ENCODE results near the gene ZFAND3. TPM values are rescaled to one million over a fixed set of nuclear protein-coding genes. Genes with fewer than 3 reads are reported as not detected.

The ZFAND3 gene
- polyA plus RNA-seq, 2 of the 4 experiments (the other 2 are of a cell fraction), result 12.0 to 50.0 TPM

DNA sequence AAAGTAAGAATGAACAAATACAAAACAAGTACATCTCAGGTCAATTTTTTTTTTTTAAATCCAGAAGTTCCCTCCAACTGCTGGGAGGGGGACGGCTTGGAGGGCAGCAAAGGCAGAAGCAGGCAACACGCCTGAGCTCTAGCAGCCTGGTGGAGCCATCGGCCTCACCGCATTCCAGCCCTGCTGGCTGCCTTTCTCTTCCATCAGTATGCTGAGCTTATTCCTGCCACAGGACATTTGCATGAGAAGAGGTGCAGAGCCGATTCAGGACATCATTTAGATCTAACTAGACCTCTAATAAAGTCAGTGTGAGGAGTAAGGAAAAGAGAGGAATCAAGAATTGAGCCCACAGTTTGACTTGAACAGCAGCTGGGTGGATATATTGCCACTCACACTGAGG lies 318.8 kb downstream of the ZFAND3 start (continued):
- no peak for TF ChIP-seq BHLHE40 (IDR thresholded peaks at IDR 0.05; ENCODE audit: low read depth, low read length)

DNA sequence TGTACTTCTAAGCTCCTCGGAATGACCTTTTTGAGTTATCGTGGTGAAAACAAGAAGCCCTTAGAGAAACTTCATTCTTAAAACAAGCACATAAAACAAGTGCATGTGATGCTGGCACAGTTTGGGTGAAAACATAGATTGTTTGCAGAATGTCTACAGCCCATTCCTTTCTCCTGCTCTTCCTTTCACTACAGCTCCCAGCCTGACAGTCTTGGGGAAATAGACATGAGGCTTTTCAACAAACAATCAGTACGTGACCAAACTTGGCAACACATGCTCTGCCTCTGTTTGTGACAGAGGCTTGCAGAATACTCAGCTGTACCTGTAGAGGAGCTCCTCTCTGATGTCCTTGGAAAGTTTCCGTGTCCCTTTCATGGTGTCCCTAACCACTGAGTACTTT lies 321.6 kb downstream of the ZFAND3 start:
- TF ChIP-seq CHD2 (IDR thresholded peaks at IDR 0.05; ENCODE audit: low read length, partially characterized antibody), result no peak
- TF ChIP-seq, protein P1, sequence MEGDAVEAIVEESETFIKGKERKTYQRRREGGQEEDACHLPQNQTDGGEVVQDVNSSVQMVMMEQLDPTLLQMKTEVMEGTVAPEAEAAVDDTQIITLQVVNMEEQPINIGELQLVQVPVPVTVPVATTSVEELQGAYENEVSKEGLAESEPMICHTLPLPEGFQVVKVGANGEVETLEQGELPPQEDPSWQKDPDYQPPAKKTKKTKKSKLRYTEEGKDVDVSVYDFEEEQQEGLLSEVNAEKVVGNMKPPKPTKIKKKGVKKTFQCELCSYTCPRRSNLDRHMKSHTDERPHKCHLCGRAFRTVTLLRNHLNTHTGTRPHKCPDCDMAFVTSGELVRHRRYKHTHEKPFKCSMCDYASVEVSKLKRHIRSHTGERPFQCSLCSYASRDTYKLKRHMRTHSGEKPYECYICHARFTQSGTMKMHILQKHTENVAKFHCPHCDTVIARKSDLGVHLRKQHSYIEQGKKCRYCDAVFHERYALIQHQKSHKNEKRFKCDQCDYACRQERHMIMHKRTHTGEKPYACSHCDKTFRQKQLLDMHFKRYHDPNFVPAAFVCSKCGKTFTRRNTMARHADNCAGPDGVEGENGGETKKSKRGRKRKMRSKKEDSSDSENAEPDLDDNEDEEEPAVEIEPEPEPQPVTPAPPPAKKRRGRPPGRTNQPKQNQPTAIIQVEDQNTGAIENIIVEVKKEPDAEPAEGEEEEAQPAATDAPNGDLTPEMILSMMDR (IDR thresholded peaks at IDR 0.05), result no peak
- TF ChIP-seq, protein P2, sequence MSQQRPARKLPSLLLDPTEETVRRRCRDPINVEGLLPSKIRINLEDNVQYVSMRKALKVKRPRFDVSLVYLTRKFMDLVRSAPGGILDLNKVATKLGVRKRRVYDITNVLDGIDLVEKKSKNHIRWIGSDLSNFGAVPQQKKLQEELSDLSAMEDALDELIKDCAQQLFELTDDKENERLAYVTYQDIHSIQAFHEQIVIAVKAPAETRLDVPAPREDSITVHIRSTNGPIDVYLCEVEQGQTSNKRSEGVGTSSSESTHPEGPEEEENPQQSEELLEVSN (IDR thresholded peaks at IDR 0.05; ENCODE audit: borderline replicate concordance, low read depth), result no peak
- TF ChIP-seq BHLHE40 (IDR thresholded peaks at IDR 0.05; ENCODE audit: low read depth, low read length), result no peak
- no peak for TF ChIP-seq EHF (CRISPR knock-in tag; IDR thresholded peaks at IDR 0.05)
- no peak for TF ChIP-seq RCOR1 (IDR thresholded peaks at IDR 0.05; ENCODE audit: low read depth, low read length)
- TF ChIP-seq, protein P3, sequence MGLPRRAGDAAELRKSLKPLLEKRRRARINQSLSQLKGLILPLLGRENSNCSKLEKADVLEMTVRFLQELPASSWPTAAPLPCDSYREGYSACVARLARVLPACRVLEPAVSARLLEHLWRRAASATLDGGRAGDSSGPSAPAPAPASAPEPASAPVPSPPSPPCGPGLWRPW (IDR thresholded peaks at IDR 0.05), result no peak
- TF ChIP-seq CBX2 (IDR thresholded peaks at IDR 0.05; ENCODE audit: borderline replicate concordance, low read depth), result no peak
- no peak for TF ChIP-seq ZFP36 (IDR thresholded peaks at IDR 0.05; ENCODE audit: borderline replicate concordance, partially characterized antibody)
- TF ChIP-seq POLR2AphosphoS2 (conservative IDR thresholded peaks at IDR 0.05; ENCODE audit: low read length), result no peak
- TF ChIP-seq HOXA7 (CRISPR knock-in tag; IDR thresholded peaks at IDR 0.05), result no peak
- TF ChIP-seq HEYL (CRISPR knock-in tag; IDR thresholded peaks at IDR 0.05), result no peak
- no peak for TF ChIP-seq RARB (CRISPR knock-in tag; IDR thresholded peaks at IDR 0.05)
- TF ChIP-seq EHMT2 (IDR thresholded peaks at IDR 0.05; ENCODE audit: low read depth), result no peak
- TF ChIP-seq MAFK (IDR thresholded peaks at IDR 0.05; ENCODE audit: partially characterized antibody), result no peak
- TF ChIP-seq MYC (IDR thresholded peaks at IDR 0.05; ENCODE audit: borderline replicate concordance, low read length), result no peak
- TF ChIP-seq ZC3H11A (IDR thresholded peaks at IDR 0.05), result no peak
- DNase-seq (ENCODE audit: low read depth in 1 of 2, low spot score in 1 of 2) (no peak), FAIRE-seq (no peak), ATAC-seq (no peak)
- Histone ChIP-seq H3K4me1 (no peaks in the 10 kb centered on the region), H3K27ac (no peak overlapping the region), H3K4me3 (no peak overlapping the region), H3K9me3 (no peaks in the 10 kb centered on the region), H3K4me2 (no peak overlapping the region)
- ChIA-PET CTCF (interaction anchor here (1.3 to 1.6 kb wide), 2 partner anchors 11 to 353 kb away, joined by 3 read pairs; no protein-coding TSS in a partner anchor), POLR2A (no interaction called here)
- WGBS (ENCODE audit: missing lambda C conversion rate), result 90% methylated on average over 4 of the region's 4 CpGs

DNA sequence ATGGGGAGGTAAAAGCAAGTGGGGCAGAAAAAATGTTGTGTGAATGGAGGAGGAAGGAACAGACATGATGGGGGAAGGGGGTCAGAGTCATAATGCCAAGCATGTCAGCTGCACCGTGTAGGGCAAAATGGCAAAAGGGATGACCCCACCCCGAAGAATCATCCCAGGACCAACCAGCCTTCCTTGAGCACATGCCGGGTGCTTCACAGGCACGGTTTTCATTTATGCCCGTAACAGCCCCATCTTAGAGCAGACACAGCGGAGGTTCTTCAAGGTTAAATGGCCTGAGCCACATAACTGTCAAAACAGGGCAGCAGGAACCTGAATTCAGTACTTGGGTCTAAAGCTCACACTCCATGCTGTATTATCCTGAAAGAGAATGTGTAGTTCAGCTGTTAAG lies 322.2 kb downstream of the ZFAND3 start:
- no peak for DNase-seq (ENCODE audit: low read depth in 1 of 2, low spot score in 1 of 2)
- no peaks in the 10 kb centered on the region for H3K9me3 ChIP-seq
- no peak for FAIRE-seq
- no peak overlapping the region for H3K4me3 ChIP-seq
- no peak overlapping the region for H3K27ac ChIP-seq
- no peak for ATAC-seq
- 86% methylated on average over 5 of the region's 6 CpGs for WGBS (ENCODE audit: missing lambda C conversion rate)
- TF ChIP-seq RFX5 (IDR thresholded peaks at IDR 0.05), result no peak
- TF ChIP-seq RARB (CRISPR knock-in tag; IDR thresholded peaks at IDR 0.05), result no peak
- TF ChIP-seq, protein P4, sequence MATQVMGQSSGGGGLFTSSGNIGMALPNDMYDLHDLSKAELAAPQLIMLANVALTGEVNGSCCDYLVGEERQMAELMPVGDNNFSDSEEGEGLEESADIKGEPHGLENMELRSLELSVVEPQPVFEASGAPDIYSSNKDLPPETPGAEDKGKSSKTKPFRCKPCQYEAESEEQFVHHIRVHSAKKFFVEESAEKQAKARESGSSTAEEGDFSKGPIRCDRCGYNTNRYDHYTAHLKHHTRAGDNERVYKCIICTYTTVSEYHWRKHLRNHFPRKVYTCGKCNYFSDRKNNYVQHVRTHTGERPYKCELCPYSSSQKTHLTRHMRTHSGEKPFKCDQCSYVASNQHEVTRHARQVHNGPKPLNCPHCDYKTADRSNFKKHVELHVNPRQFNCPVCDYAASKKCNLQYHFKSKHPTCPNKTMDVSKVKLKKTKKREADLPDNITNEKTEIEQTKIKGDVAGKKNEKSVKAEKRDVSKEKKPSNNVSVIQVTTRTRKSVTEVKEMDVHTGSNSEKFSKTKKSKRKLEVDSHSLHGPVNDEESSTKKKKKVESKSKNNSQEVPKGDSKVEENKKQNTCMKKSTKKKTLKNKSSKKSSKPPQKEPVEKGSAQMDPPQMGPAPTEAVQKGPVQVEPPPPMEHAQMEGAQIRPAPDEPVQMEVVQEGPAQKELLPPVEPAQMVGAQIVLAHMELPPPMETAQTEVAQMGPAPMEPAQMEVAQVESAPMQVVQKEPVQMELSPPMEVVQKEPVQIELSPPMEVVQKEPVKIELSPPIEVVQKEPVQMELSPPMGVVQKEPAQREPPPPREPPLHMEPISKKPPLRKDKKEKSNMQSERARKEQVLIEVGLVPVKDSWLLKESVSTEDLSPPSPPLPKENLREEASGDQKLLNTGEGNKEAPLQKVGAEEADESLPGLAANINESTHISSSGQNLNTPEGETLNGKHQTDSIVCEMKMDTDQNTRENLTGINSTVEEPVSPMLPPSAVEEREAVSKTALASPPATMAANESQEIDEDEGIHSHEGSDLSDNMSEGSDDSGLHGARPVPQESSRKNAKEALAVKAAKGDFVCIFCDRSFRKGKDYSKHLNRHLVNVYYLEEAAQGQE (IDR thresholded peaks at IDR 0.05), result no peak
- no peak for TF ChIP-seq HOXB5 (CRISPR knock-in tag; IDR thresholded peaks at IDR 0.05)
- TF ChIP-seq, protein P5, sequence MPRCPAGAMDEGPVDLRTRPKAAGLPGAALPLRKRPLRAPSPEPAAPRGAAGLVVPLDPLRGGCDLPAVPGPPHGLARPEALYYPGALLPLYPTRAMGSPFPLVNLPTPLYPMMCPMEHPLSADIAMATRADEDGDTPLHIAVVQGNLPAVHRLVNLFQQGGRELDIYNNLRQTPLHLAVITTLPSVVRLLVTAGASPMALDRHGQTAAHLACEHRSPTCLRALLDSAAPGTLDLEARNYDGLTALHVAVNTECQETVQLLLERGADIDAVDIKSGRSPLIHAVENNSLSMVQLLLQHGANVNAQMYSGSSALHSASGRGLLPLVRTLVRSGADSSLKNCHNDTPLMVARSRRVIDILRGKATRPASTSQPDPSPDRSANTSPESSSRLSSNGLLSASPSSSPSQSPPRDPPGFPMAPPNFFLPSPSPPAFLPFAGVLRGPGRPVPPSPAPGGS (IDR thresholded peaks at IDR 0.05), result no peak
- no peak for TF ChIP-seq KDM1A (IDR thresholded peaks at IDR 0.05; ENCODE audit: low read depth)
- TF ChIP-seq, protein P6, sequence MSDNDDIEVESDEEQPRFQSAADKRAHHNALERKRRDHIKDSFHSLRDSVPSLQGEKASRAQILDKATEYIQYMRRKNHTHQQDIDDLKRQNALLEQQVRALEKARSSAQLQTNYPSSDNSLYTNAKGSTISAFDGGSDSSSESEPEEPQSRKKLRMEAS (IDR thresholded peaks at IDR 0.05), result no peak
- TF ChIP-seq, protein P7, sequence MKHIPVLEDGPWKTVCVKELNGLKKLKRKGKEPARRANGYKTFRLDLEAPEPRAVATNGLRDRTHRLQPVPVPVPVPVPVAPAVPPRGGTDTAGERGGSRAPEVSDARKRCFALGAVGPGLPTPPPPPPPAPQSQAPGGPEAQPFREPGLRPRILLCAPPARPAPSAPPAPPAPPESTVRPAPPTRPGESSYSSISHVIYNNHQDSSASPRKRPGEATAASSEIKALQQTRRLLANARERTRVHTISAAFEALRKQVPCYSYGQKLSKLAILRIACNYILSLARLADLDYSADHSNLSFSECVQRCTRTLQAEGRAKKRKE (CRISPR knock-in tag; IDR thresholded peaks at IDR 0.05; ENCODE audit: low read depth), result no peak
- no peak overlapping the region for H3K4me2 ChIP-seq
- ChIA-PET POLR2A (no interaction called here), CTCF (interaction anchor here (1.6 kb wide), 1 partner anchor 352 kb away, joined by 3 read pairs; no protein-coding TSS in a partner anchor)
- H3K4me1 ChIP-seq, result no peaks in the 10 kb centered on the region

Data from A549 (cell line).